HepG2 (cell line): ENCODE results near the gene C1S. TPM values are rescaled to one million over a fixed set of nuclear protein-coding genes. Genes with fewer than 3 reads are reported as not detected.

ENCODE experiments used
- ATF1 ChIP-seq: IDR thresholded peaks from 2 replicates; pipeline ENCODE4 v1.6.1; 2016; ENCODE audit warnings: mild to moderate bottlenecking, control low read depth
- BCL3 ChIP-seq: sonication (generic); formaldehyde crosslinking; IDR thresholded peaks from 2 replicates; pipeline ENCODE4 v1.5.1; 2020; ENCODE audit warnings: mild to moderate bottlenecking, missing genetic modification reagents, moderate library complexity
- BRD4 ChIP-seq: sonication (generic); formaldehyde crosslinking; IDR thresholded peaks from 2 replicates; pipeline ENCODE4 v1.4.0; 2020; ENCODE audit warnings: missing genetic modification reagents
- CENPBD1 ChIP-seq: sonication (generic); formaldehyde crosslinking; IDR thresholded peaks from 2 replicates; pipeline ENCODE4 v1.8.0; 2022; ENCODE audit warnings: missing genetic modification reagents, low read depth, mild to moderate bottlenecking, borderline replicate concordance
- ELF1 ChIP-seq: sonication (generic); formaldehyde crosslinking; IDR thresholded peaks from 2 replicates; pipeline ENCODE4 v1.4.0; 2020; ENCODE audit warnings: missing genetic modification reagents
- ELF4 ChIP-seq: sonication (generic); formaldehyde crosslinking; IDR thresholded peaks from 2 replicates; pipeline ENCODE4 v1.5.0; 2020; ENCODE audit warnings: missing genetic modification reagents, mild to moderate bottlenecking, moderate library complexity, borderline replicate concordance
- HDAC1 ChIP-seq: sonication (generic); formaldehyde crosslinking; IDR thresholded peaks from 2 replicates; pipeline ENCODE4 v1.5.1; 2020; ENCODE audit warnings: mild to moderate bottlenecking, missing genetic modification reagents
- MYNN ChIP-seq: sonication (generic); formaldehyde crosslinking; IDR thresholded peaks from 2 replicates; pipeline ENCODE4 v1.4.0; 2020; ENCODE audit warnings: mild to moderate bottlenecking, low read depth, missing genetic modification reagents
- PCBP1 ChIP-seq: fragments of 200-400 bp; formaldehyde crosslinking; IDR thresholded peaks from 2 replicates; pipeline ENCODE4 v1.6.1; 2017; ENCODE audit warnings: mild to moderate bottlenecking, low read depth, low read length, borderline replicate concordance
- PHF20 ChIP-seq: sonication (generic); formaldehyde crosslinking; IDR thresholded peaks from 2 replicates; pipeline ENCODE4 v1.5.0; 2020; ENCODE audit warnings: mild to moderate bottlenecking, missing genetic modification reagents
- PRDM4 ChIP-seq: sonication (generic); formaldehyde crosslinking; IDR thresholded peaks from 2 replicates; pipeline ENCODE4 v1.9.0; 2021; ENCODE audit warnings: missing genetic modification reagents, borderline replicate concordance
- ZBTB20 ChIP-seq: sonication (generic); formaldehyde crosslinking; IDR thresholded peaks from 2 replicates; pipeline ENCODE4 v1.8.1; 2023; ENCODE audit warnings: missing genetic modification reagents, low read depth, mild to moderate bottlenecking, borderline replicate concordance
- ZBTB3 ChIP-seq: sonication (generic); formaldehyde crosslinking; IDR thresholded peaks from 2 replicates; pipeline ENCODE4 v1.4.0; 2020; ENCODE audit warnings: low read depth, mild to moderate bottlenecking, moderate library complexity, missing genetic modification reagents, borderline replicate concordance
- ZFP91 ChIP-seq: sonication (generic); formaldehyde crosslinking; IDR thresholded peaks from 2 replicates; pipeline ENCODE4 v1.9.0; 2022; ENCODE audit warnings: missing genetic modification reagents, mild to moderate bottlenecking, borderline replicate concordance
- ZNF331 ChIP-seq: sonication (generic); formaldehyde crosslinking; IDR thresholded peaks from 2 replicates; pipeline ENCODE4 v1.4.0; 2020; ENCODE audit warnings: missing genetic modification reagents
- ZNF576 ChIP-seq: sonication (generic); formaldehyde crosslinking; IDR thresholded peaks from 2 replicates; pipeline ENCODE4 v1.4.0; 2020; ENCODE audit warnings: mild to moderate bottlenecking, missing genetic modification reagents
- ZNF616 ChIP-seq: sonication (generic); formaldehyde crosslinking; IDR thresholded peaks from 2 replicates; pipeline ENCODE4 v1.5.0; 2020; ENCODE audit warnings: low read depth, mild to moderate bottlenecking, missing genetic modification reagents
- ZNF703 ChIP-seq: sonication (generic); formaldehyde crosslinking; IDR thresholded peaks from 2 replicates; pipeline ENCODE4 v1.5.1; 2020; ENCODE audit warnings: missing genetic modification reagents, mild to moderate bottlenecking, moderate library complexity, borderline replicate concordance
- ZNF770 ChIP-seq: sonication (generic); formaldehyde crosslinking; IDR thresholded peaks from 2 replicates; pipeline ENCODE4 v1.5.0; 2020; ENCODE audit warnings: mild to moderate bottlenecking, missing genetic modification reagents
- ZSCAN20 ChIP-seq: sonication (generic); formaldehyde crosslinking; IDR thresholded peaks from 2 replicates; pipeline ENCODE4 v1.4.0; 2020; ENCODE audit warnings: missing genetic modification reagents, mild to moderate bottlenecking, borderline replicate concordance
- polyA plus RNA-seq, 8 experiments: library from polyadenylated mRNA; depleted of rRNA in 3 of 8; stranded (reverse) in 7 of 8; unstranded in 1 of 8; fragments of >200 nt; fragmentation: Illumina TruSeq in 4 of 8; extraction: Trizol in 4 of 8; gene quantifications; 2 replicates each; pipeline versions ENCODE4 v1.2.1 to v1.2.3, GENCODE V29; 2011 to 2016; ENCODE audit warnings: low read depth in 4 of 8, missing spikeins in 1 of 8, mixed read lengths in 1 of 8; ENCODE audit not compliant: insufficient read depth in 1 of 8
- total RNA-seq, 5 experiments: library from RNA; depleted of rRNA; stranded (reverse); fragments of >200 nt; fragmentation: Illumina TruSeq; extraction: Trizol; gene quantifications; 2 replicates each; pipeline ENCODE4 v1.2.3, GENCODE V29; 2016; ENCODE audit warnings: low read depth in 1 of 5

C1S gene
- total and polyA plus RNA-seq, 2 of the 13 experiments (the other 11 are each of a cell fraction or from before 2014, with no cell fraction given): 14.5 to 18.2 TPM

- no peak for TF ChIP-seq MYNN (CRISPR knock-in tag)
- peak; percentile 72 for TF ChIP-seq ELF1 (CRISPR knock-in tag)
- no peak for TF ChIP-seq ZNF576 (CRISPR knock-in tag)
- peak; percentile 18; the same call in 1 of the 2 replicates for TF ChIP-seq ZSCAN20 (CRISPR knock-in tag)
- TF ChIP-seq ZNF703 (CRISPR knock-in tag): no peak; the same call in 1 of the 2 replicates
- peak; percentile 42; the same call in 1 of the 2 replicates for TF ChIP-seq PHF20 (CRISPR knock-in tag)
- no peak for TF ChIP-seq ZBTB20
- peak; percentile 58 for TF ChIP-seq HDAC1 (CRISPR knock-in tag)
- TF ChIP-seq PRDM4 (CRISPR knock-in tag): no peak
- peak; percentile 45; the same call in 1 of the 2 replicates for TF ChIP-seq BCL3
- TF ChIP-seq ZBTB3: no peak
- TF ChIP-seq ATF1 (CRISPR knock-in tag): no peak
- no peak for TF ChIP-seq PCBP1
- TF ChIP-seq ZNF770 (CRISPR knock-in tag): 0 out of 2 replicates have a peak, but pooled peaks have one; percentile 6
- TF ChIP-seq ZFP91 (CRISPR knock-in tag): peak; percentile 86; the same call in 1 of the 2 replicates
- peak; percentile 61 for TF ChIP-seq ZNF331
- no peak for TF ChIP-seq BRD4 (CRISPR knock-in tag)
- TF ChIP-seq ZNF616 (CRISPR knock-in tag): no peak
- no peak for TF ChIP-seq ELF4 (CRISPR knock-in tag)
- no peak for TF ChIP-seq CENPBD1 (CRISPR knock-in tag)
These were observed 42.0 kb upstream of the C1S start, which contains the start of gene LPCAT3 (continued) for GRCh38 chr12:7018350-7019042.
